ENCODE data around the gene PPP1R3D.
"Not testable (repeated sequence)": the region's sequence is repeated elsewhere in the genome, so short reads cannot be mapped to it uniquely, and the experiment has no call there.

DNA sequence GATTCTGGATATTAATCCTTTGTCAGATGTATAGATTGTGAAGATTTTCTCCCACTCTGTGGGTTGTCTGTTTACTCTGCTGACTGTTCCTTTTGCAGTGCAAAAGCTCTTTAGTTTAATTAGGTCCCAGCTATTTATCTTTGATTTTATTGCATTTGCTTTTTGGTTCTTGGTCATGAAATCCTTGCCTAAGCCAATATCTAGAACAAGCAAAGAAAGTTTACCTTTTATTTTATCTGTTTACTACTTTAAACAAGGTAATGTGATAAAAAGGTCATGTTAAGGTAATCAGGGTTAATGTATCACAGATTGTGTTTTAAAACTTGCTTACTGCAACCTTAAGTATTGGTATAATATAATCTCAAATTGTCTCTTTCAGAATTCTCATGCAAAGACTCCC, 17.5 kb upstream of the PPP1R3D start:
- TF ChIP-seq, protein P1, sequence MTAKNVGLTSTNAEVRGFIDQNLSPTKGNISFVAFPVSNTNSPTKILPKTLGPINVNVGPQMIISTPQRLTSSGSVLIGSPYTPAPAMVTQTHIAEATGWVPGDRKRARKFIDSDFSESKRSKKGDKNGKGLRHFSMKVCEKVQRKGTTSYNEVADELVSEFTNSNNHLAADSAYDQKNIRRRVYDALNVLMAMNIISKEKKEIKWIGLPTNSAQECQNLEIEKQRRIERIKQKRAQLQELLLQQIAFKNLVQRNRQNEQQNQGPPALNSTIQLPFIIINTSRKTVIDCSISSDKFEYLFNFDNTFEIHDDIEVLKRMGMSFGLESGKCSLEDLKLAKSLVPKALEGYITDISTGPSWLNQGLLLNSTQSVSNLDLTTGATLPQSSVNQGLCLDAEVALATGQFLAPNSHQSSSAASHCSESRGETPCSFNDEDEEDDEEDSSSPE (CRISPR knock-in tag; IDR thresholded peaks at IDR 0.05): not testable (repeated sequence)
- TF ChIP-seq SETDB1 (CRISPR knock-in tag; IDR thresholded peaks at IDR 0.05; ENCODE audit: borderline replicate concordance); PHB2 (IDR thresholded peaks at IDR 0.05; ENCODE audit: partially characterized antibody); CTCF (CRISPR knock-in tag; IDR thresholded peaks at IDR 0.05); POLR2AphosphoS5 (IDR thresholded peaks at IDR 0.05; ENCODE audit: low read depth, low read length): not testable (repeated sequence)

Measured in HepG2 (cell line).